Upper lobe of left lung (tissue), 4 donors: Measurements from ENCODE around the gene SEMA4D.

ENCODE experiments used
- EP300 ChIP-seq, 4 donors: sonication (generic); formaldehyde crosslinking; IDR thresholded peaks; one replicate each; pipeline ENCODE4 v1.5.1; 2017; ENCODE audit warnings: antibody characterized with exemption in 4 of 4, control low read depth in 2 of 4
- TF ChIP-seq, protein P1 (sequence below), 6 experiments: fragments of 450-650 bp in 4 of 6; fragments of 200-600 bp in 2 of 6; sonication (generic) in 2 of 6; IDR thresholded peaks; one replicate each; pipeline ENCODE4 v1.5.1; 2016 to 2019; ENCODE audit warnings: antibody characterized with exemption in 6 of 6

- no peak for TF ChIP-seq EP300 (IDR thresholded peaks at IDR 0.05)
- TF ChIP-seq, protein P1, sequence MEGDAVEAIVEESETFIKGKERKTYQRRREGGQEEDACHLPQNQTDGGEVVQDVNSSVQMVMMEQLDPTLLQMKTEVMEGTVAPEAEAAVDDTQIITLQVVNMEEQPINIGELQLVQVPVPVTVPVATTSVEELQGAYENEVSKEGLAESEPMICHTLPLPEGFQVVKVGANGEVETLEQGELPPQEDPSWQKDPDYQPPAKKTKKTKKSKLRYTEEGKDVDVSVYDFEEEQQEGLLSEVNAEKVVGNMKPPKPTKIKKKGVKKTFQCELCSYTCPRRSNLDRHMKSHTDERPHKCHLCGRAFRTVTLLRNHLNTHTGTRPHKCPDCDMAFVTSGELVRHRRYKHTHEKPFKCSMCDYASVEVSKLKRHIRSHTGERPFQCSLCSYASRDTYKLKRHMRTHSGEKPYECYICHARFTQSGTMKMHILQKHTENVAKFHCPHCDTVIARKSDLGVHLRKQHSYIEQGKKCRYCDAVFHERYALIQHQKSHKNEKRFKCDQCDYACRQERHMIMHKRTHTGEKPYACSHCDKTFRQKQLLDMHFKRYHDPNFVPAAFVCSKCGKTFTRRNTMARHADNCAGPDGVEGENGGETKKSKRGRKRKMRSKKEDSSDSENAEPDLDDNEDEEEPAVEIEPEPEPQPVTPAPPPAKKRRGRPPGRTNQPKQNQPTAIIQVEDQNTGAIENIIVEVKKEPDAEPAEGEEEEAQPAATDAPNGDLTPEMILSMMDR (IDR thresholded peaks at IDR 0.05) = no peak
Measured at GRCh38 chr9:89448821-89449220, 49.1 kb downstream of the SEMA4D start.
